Chondrocyte (in vitro differentiated cells): ENCODE data around the gene SNTG2. TPM values are rescaled to one million over a fixed set of nuclear protein-coding genes. Genes with fewer than 3 reads are reported as not detected.

Source experiments
- DNase-seq: peaks from one replicate; pipeline ENCODE4 v3.0.0; 2021; ENCODE audit warnings: mixed read lengths, low spot score
- H3K27ac Mint-ChIP-seq: one replicate; pipeline ENCODE4 v1.8.0; 2021; ENCODE audit warnings: mild to moderate bottlenecking, moderate library complexity, mixed read lengths; ENCODE audit not compliant: unreplicated experiment
- H3K27me3 Mint-ChIP-seq: 2 replicates; pipeline ENCODE4 v1.8.0; 2021; ENCODE audit warnings: low read depth, mixed read lengths
- H3K36me3 Mint-ChIP-seq: 2 replicates; pipeline ENCODE4 v1.8.0; 2021; ENCODE audit warnings: low read depth, mixed read lengths
- H3K4me1 Mint-ChIP-seq: 2 replicates; pipeline ENCODE4 v1.8.0; 2021; ENCODE audit warnings: low read depth, mild to moderate bottlenecking, mixed read lengths
- H3K4me3 Mint-ChIP-seq: one replicate; pipeline ENCODE4 v1.8.0; 2021; ENCODE audit warnings: mild to moderate bottlenecking, moderate library complexity, mixed read lengths; ENCODE audit not compliant: unreplicated experiment
- H3K9me3 Mint-ChIP-seq: 2 replicates; pipeline ENCODE4 v1.8.0; 2021; ENCODE audit warnings: low read depth, mixed read lengths
- total RNA-seq: library from RNA; stranded (reverse); gene quantifications from 3 replicates; pipeline ENCODE4 v1.2.1, GENCODE V29; 2021
- TF ChIP-seq, protein P1 (sequence below): fragments of 200-600 bp; sonication (generic); IDR thresholded peaks from 2 replicates; pipeline ENCODE4 v1.5.0; 2021; ENCODE audit warnings: antibody characterized with exemption, mild to moderate bottlenecking, moderate library complexity

Gene SNTG2
- total RNA-seq, 1 donor from 2014 or later: not detected

GRCh38 chr2:932320-933115 lies 18.1 kb upstream of the SNTG2 start:
- DNase-seq: no peak
- peaks cover 2% of the 10 kb centered on the region for H3K9me3 Mint-ChIP-seq
- H3K4me3 Mint-ChIP-seq: no peak overlapping the region
- no peak overlapping the region for H3K27ac Mint-ChIP-seq
- peaks cover 1% of the 10 kb centered on the region for H3K4me1 Mint-ChIP-seq
- TF ChIP-seq, protein P1, sequence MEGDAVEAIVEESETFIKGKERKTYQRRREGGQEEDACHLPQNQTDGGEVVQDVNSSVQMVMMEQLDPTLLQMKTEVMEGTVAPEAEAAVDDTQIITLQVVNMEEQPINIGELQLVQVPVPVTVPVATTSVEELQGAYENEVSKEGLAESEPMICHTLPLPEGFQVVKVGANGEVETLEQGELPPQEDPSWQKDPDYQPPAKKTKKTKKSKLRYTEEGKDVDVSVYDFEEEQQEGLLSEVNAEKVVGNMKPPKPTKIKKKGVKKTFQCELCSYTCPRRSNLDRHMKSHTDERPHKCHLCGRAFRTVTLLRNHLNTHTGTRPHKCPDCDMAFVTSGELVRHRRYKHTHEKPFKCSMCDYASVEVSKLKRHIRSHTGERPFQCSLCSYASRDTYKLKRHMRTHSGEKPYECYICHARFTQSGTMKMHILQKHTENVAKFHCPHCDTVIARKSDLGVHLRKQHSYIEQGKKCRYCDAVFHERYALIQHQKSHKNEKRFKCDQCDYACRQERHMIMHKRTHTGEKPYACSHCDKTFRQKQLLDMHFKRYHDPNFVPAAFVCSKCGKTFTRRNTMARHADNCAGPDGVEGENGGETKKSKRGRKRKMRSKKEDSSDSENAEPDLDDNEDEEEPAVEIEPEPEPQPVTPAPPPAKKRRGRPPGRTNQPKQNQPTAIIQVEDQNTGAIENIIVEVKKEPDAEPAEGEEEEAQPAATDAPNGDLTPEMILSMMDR: no peak
- no peaks in the 10 kb centered on the region for H3K36me3 Mint-ChIP-seq
- no peaks in the 10 kb centered on the region for H3K27me3 Mint-ChIP-seq

GRCh38 chr2:933734-934295 lies 16.8 kb upstream of the SNTG2 start:
- TF ChIP-seq, protein P1: no peak
- H3K27ac Mint-ChIP-seq: no peak overlapping the region
- H3K4me3 Mint-ChIP-seq: no peak overlapping the region
- H3K27me3 Mint-ChIP-seq: no peaks in the 10 kb centered on the region
- H3K4me1 Mint-ChIP-seq: peaks cover 12% of the 10 kb centered on the region
- no peaks in the 10 kb centered on the region for H3K9me3 Mint-ChIP-seq
- DNase-seq: no peak
- H3K36me3 Mint-ChIP-seq: no peaks in the 10 kb centered on the region

GRCh38 chr2:937530-937929 lies 13.1 kb upstream of the SNTG2 start:
- no peak for DNase-seq
- TF ChIP-seq, protein P1: no peak
- no peak overlapping the region for H3K4me3 Mint-ChIP-seq
- H3K36me3 Mint-ChIP-seq: no peaks in the 10 kb centered on the region
- H3K9me3 Mint-ChIP-seq: no peaks in the 10 kb centered on the region
- peaks cover 24% of the 10 kb centered on the region for H3K4me1 Mint-ChIP-seq
- no peak overlapping the region for H3K27ac Mint-ChIP-seq
- no peaks in the 10 kb centered on the region for H3K27me3 Mint-ChIP-seq

GRCh38 chr2:938181-939005 lies 12.3 kb upstream of the SNTG2 start:
- H3K4me1 Mint-ChIP-seq: peaks cover 24% of the 10 kb centered on the region
- H3K36me3 Mint-ChIP-seq: no peaks in the 10 kb centered on the region
- H3K27me3 Mint-ChIP-seq: no peaks in the 10 kb centered on the region
- H3K4me3 Mint-ChIP-seq: no peak overlapping the region
- TF ChIP-seq, protein P1: no peak
- H3K27ac Mint-ChIP-seq: peak overlapping the region; percentile 37
- no peaks in the 10 kb centered on the region for H3K9me3 Mint-ChIP-seq
- DNase-seq: no peak

- Mint-ChIP-seq H3K27me3 (no peaks in the 10 kb centered on the region), H3K27ac (peak overlapping the region; percentile 17), H3K4me3 (no peak overlapping the region), H3K4me1 (peaks cover 24% of the 10 kb centered on the region), H3K36me3 (peaks cover 5% of the 10 kb centered on the region), H3K9me3 (peaks cover 8% of the 10 kb centered on the region)
- DNase-seq: no peak
- TF ChIP-seq, protein P1: no peak
These were observed 10.6 kb upstream of the SNTG2 start for GRCh38 chr2:939936-940601.
